ENCODE results near the gene CLBA1.

The CLBA1 gene

GRCh38 chr14:104977008-104977680 lies 8.4 kb upstream of the CLBA1 start:
- H3K4me3 ChIP-seq (ENCODE audit: low read depth, low read length), result peak overlapping the region; percentile 51
- DNase-seq (ENCODE audit: low read depth), result no peak

GRCh38 chr14:104977681-104978653 lies 7.6 kb upstream of the CLBA1 start, which contains the start of gene AHNAK2:
AHNAK2 (minus strand) TSS chr14:104978374; CDS start chr14:104978237, 137 bp downstream.
- H3K4me3 ChIP-seq (ENCODE audit: low read depth, low read length), result peak within 1 kb of the TSS; percentile 52
- DNase-seq (ENCODE audit: low read depth), result peak; percentile 36

GRCh38 chr14:104978746-104979691 lies 6.6 kb upstream of the CLBA1 start:
- DNase-seq (ENCODE audit: low read depth), result no peak
- H3K4me3 ChIP-seq (ENCODE audit: low read depth, low read length), result peak overlapping the region; percentile 52

GRCh38 chr14:104979758-104980610 lies 5.6 kb upstream of the CLBA1 start:
- H3K4me3 ChIP-seq (ENCODE audit: low read depth, low read length), result no peak overlapping the region
- DNase-seq (ENCODE audit: low read depth), result no peak

- no peak for DNase-seq (ENCODE audit: low read depth)
- H3K4me3 ChIP-seq (ENCODE audit: low read depth, low read length), result no peak overlapping the region
Measured at GRCh38 chr14:104980611-104981531, 4.7 kb upstream of the CLBA1 start.

GRCh38 chr14:104981699-104982541 lies 3.7 kb upstream of the CLBA1 start:
- DNase-seq (ENCODE audit: low read depth), result peak; percentile 31

GRCh38 chr14:104982548-104983230 lies 2.9 kb upstream of the CLBA1 start:
- no peak overlapping the region for H3K4me3 ChIP-seq (ENCODE audit: low read depth, low read length)
- DNase-seq (ENCODE audit: low read depth), result no peak

More at GRCh38 chr14:104981699-104982541, 3.7 kb upstream of the CLBA1 start:
- no peak overlapping the region for H3K4me3 ChIP-seq (ENCODE audit: low read depth, low read length)

- DNase-seq (ENCODE audit: low read depth), result no peak
- H3K4me3 ChIP-seq (ENCODE audit: low read depth, low read length), result no peak overlapping the region
Measured at GRCh38 chr14:104983231-104983721, 2.3 kb upstream of the CLBA1 start.

GRCh38 chr14:104984056-104984894 lies 1.3 kb upstream of the CLBA1 start:
- H3K4me3 ChIP-seq (ENCODE audit: low read depth, low read length), result no peak overlapping the region
- no peak for DNase-seq (ENCODE audit: low read depth)

GRCh38 chr14:104986487-104987164 lies 1.0 kb downstream of the CLBA1 start:
- H3K4me3 ChIP-seq (ENCODE audit: low read depth, low read length), result peak overlapping the region; percentile 79
- DNase-seq (ENCODE audit: low read depth), result no peak

- no peak for DNase-seq (ENCODE audit: low read depth)
- no peak overlapping the region for H3K4me3 ChIP-seq (ENCODE audit: low read depth, low read length)
Measured at GRCh38 chr14:104989236-104989950, 3.8 kb downstream of the CLBA1 start.

GRCh38 chr14:104989951-104990303 lies 4.3 kb downstream of the CLBA1 start:
- H3K4me3 ChIP-seq (ENCODE audit: low read depth, low read length), result no peak overlapping the region
- no peak for DNase-seq (ENCODE audit: low read depth)

GRCh38 chr14:104991896-104992230 lies 6.3 kb downstream of the CLBA1 start:
- no peak overlapping the region for H3K4me3 ChIP-seq (ENCODE audit: low read depth, low read length)
- DNase-seq (ENCODE audit: low read depth), result no peak

- H3K4me3 ChIP-seq (ENCODE audit: low read depth, low read length), result no peak overlapping the region
- no peak for DNase-seq (ENCODE audit: low read depth)
Measured at GRCh38 chr14:104992501-104992900, 6.9 kb downstream of the CLBA1 start.
